Colonic mucosa (tissue), 4 donors: ENCODE measurements around the gene FAAH. TPM values are rescaled to one million over a fixed set of nuclear protein-coding genes. Genes with fewer than 3 reads are reported as not detected.

ENCODE experiments used
- DNase-seq: peaks from one replicate; pipeline ENCODE4 v3.0.0-alpha.2; 2020
- H3K27ac ChIP-seq: fragments of 200-600 bp; one replicate; pipeline ENCODE4 v1.8.0; 2021
- H3K27me3 ChIP-seq: fragments of 200-600 bp; one replicate; pipeline ENCODE4 v1.8.0; 2021
- H3K36me3 ChIP-seq: fragments of 200-600 bp; one replicate; pipeline ENCODE4 v1.8.0; 2021
- H3K4me1 ChIP-seq: fragments of 200-600 bp; one replicate; pipeline ENCODE4 v1.8.0; 2021; ENCODE audit warnings: mild to moderate bottlenecking
- H3K4me3 ChIP-seq: fragments of 200-600 bp; one replicate; pipeline ENCODE4 v1.8.0; 2021
- H3K9ac ChIP-seq, 2 donors: one replicate each; pipeline ENCODE4 v1.7.0; 2013; ENCODE audit warnings: control low read depth in 2 of 2, low read depth in 2 of 2, low read length in 2 of 2
- H3K9me3 ChIP-seq: fragments of 200-600 bp; one replicate; pipeline ENCODE4 v1.8.0; 2021
- CTCF ChIP-seq: fragments of 200-600 bp; IDR thresholded peaks from one replicate; pipeline ENCODE4 v1.8.0; 2022; ENCODE audit warnings: antibody characterized with exemption, mild to moderate bottlenecking
- intact Hi-C: fragments of 100-400 bp; cut with DNase I; formaldehyde crosslinking; loops from one replicate; pipeline ENCODE4 v1.14.1; 2022
- total RNA-seq, 2 donors: library from RNA; stranded (reverse); fragmentation: NEBNext Ultra II Directional in 1 of 2; extraction: Animal tissue kit (Norgen Biotek cat#: 25700) in 1 of 2; gene quantifications; one replicate each; pipeline ENCODE4 v1.2.1, GENCODE V29; 2021
- donor health status: healthy.
- donor health status: DM: no; HTN: no; CAD: no.
- donor health status: DM: no; HTN: no; CAD: no.

FAAH gene
- total RNA-seq, 2 donors from 2014 or later = 70.0 to 117 TPM

GRCh38 chr1:46446646-46447498 is 52.8 kb downstream of the FAAH start:
- H3K9me3 ChIP-seq = no peaks in the 10 kb centered on the region
- TF ChIP-seq CTCF = peak; percentile 74
- H3K27me3 ChIP-seq = peaks cover 29% of the 10 kb centered on the region
- H3K4me1 ChIP-seq = no peaks in the 10 kb centered on the region
- H3K9ac ChIP-seq = no peak overlapping the region
- peak; percentile 88 for DNase-seq
- no peaks in the 10 kb centered on the region for H3K36me3 ChIP-seq
- intact Hi-C loops = loop anchor here (5.0 to 10.0 kb wide), 2 partner anchors 80 to 278 kb away; no protein-coding TSS in a partner anchor
- H3K4me3 ChIP-seq = no peak overlapping the region
- H3K27ac ChIP-seq = no peak overlapping the region

GRCh38 chr1:46447499-46448108 is 53.5 kb downstream of the FAAH start:
- Histone ChIP-seq H3K27me3 (peaks cover 29% of the 10 kb centered on the region), H3K4me1 (no peaks in the 10 kb centered on the region), H3K27ac (no peak overlapping the region), H3K9ac (no peak overlapping the region), H3K4me3 (no peak overlapping the region), H3K36me3 (no peaks in the 10 kb centered on the region), H3K9me3 (no peaks in the 10 kb centered on the region)
- no peak for TF ChIP-seq CTCF
- DNase-seq = no peak
- intact Hi-C loops = loop anchor here (5.0 to 10.0 kb wide), 2 partner anchors 80 to 277 kb away; no protein-coding TSS in a partner anchor

GRCh38 chr1:46448109-46448911 is 54.2 kb downstream of the FAAH start:
- Histone ChIP-seq H3K4me1 (no peaks in the 10 kb centered on the region), H3K4me3 (no peak overlapping the region), H3K9me3 (no peaks in the 10 kb centered on the region), H3K9ac (no peak overlapping the region), H3K27ac (no peak overlapping the region), H3K36me3 (no peaks in the 10 kb centered on the region), H3K27me3 (peaks cover 29% of the 10 kb centered on the region)
- no peak for TF ChIP-seq CTCF
- intact Hi-C loops = loop anchor here (5.0 to 10.0 kb wide), 2 partner anchors 79 to 276 kb away; no protein-coding TSS in a partner anchor
- DNase-seq = no peak

GRCh38 chr1:46449223-46450159 is 55.4 kb downstream of the FAAH start:
- peaks cover 29% of the 10 kb centered on the region for H3K27me3 ChIP-seq
- no peak overlapping the region for H3K4me3 ChIP-seq
- intact Hi-C loops = loop anchor here (5.0 to 10.0 kb wide), 2 partner anchors 78 to 275 kb away; no protein-coding TSS in a partner anchor
- no peaks in the 10 kb centered on the region for H3K4me1 ChIP-seq
- no peak for DNase-seq
- no peaks in the 10 kb centered on the region for H3K36me3 ChIP-seq
- H3K9me3 ChIP-seq = no peaks in the 10 kb centered on the region
- no peak overlapping the region for H3K9ac ChIP-seq
- no peak overlapping the region for H3K27ac ChIP-seq
- no peak for TF ChIP-seq CTCF
